Activated CD4-positive, alpha-beta memory T cell treated with anti-CD3 and anti-CD28 coated beads, Interleukin-2, amount 10 ng/mL, durations not matched to agents 7 days and 5 days (primary cell): ENCODE measurements around the gene ADM. TPM values are rescaled to one million over a fixed set of nuclear protein-coding genes. Genes with fewer than 3 reads are reported as not detected.

Experiments
- CTCF ChIA-PET: fragments of 350-600 bp; sonication (Branson Sonifier 250); formaldehyde crosslinking; loops from one replicate; lab custom pipeline; 2021; ENCODE audit warnings: antibody characterized with exemption, inconsistent platforms; lab: Charles Lee
- POLR2A ChIA-PET: fragments of 350-600 bp; sonication (Branson Sonifier 250); formaldehyde crosslinking; loops from one replicate; lab custom pipeline; 2021; ENCODE audit warnings: antibody characterized with exemption; lab: Charles Lee
- DNase-seq: peaks from one replicate; pipeline ENCODE4 v3.0.0-alpha.2; 2020
- H3K27ac Mint-ChIP-seq: one replicate; pipeline ENCODE4 v1.8.0; 2021; ENCODE audit warnings: mild to moderate bottlenecking, mixed read lengths
- H3K27me3 Mint-ChIP-seq: one replicate; pipeline ENCODE4 v1.8.0; 2021; ENCODE audit warnings: mixed read lengths
- H3K36me3 Mint-ChIP-seq: one replicate; pipeline ENCODE4 v1.8.0; 2021; ENCODE audit warnings: low read depth, mixed read lengths
- H3K4me1 Mint-ChIP-seq: one replicate; pipeline ENCODE4 v1.8.0; 2021; ENCODE audit warnings: mixed read lengths
- H3K4me3 Mint-ChIP-seq: one replicate; pipeline ENCODE4 v1.8.0; 2021; ENCODE audit warnings: mild to moderate bottlenecking, mixed read lengths
- H3K9me3 Mint-ChIP-seq: one replicate; pipeline ENCODE4 v1.8.0; 2021; ENCODE audit warnings: mixed read lengths
- total RNA-seq, 2 experiments: library from RNA; stranded (reverse); gene quantifications; one replicate each; pipeline ENCODE4 v1.2.3, GENCODE V29; 2021

Gene ADM
- total RNA-seq, 2 experiments from 2014 or later, result 12.8 to 14.8 TPM

GRCh38 chr11:10295064-10295901, 9.6 kb upstream of the ADM start:
- ChIA-PET POLR2A (interaction anchor here (0.7 to 2.9 kb wide), 2 partner anchors 9 to 13 kb away, joined by 3 to 9 read pairs; partner anchors contain the start of gene ADM), CTCF (interaction anchor here (1.1 to 4.3 kb wide), 2 partner anchors 9 to 13 kb away, joined by 3 to 22 read pairs; no protein-coding TSS in a partner anchor)
- H3K27ac Mint-ChIP-seq, result no peak overlapping the region
- H3K36me3 Mint-ChIP-seq, result no peaks in the 10 kb centered on the region
- H3K9me3 Mint-ChIP-seq, result no peaks in the 10 kb centered on the region
- peaks cover 64% of the 10 kb centered on the region for H3K27me3 Mint-ChIP-seq
- peaks cover 37% of the 10 kb centered on the region for H3K4me1 Mint-ChIP-seq
- peak overlapping the region; percentile 62 for H3K4me3 Mint-ChIP-seq
- no peak for DNase-seq

- peaks cover 71% of the 10 kb centered on the region for H3K27me3 Mint-ChIP-seq
- peaks cover 35% of the 10 kb centered on the region for H3K4me1 Mint-ChIP-seq
- H3K9me3 Mint-ChIP-seq, result no peaks in the 10 kb centered on the region
- ChIA-PET CTCF (interaction anchor here (0.6 to 4.3 kb wide), 5 partner anchors 10 to 763 kb away, joined by 3 to 22 read pairs (median 3); no protein-coding TSS in a partner anchor), POLR2A (interaction anchor here (1.0 to 2.7 kb wide), 2 partner anchors 9 to 559 kb away, joined by 3 to 8 read pairs; partner anchors contain the start of gene ZBED5)
- peaks cover 2% of the 10 kb centered on the region for H3K36me3 Mint-ChIP-seq
- DNase-seq, result peak; percentile 70
- H3K27ac Mint-ChIP-seq, result no peak overlapping the region
- peak overlapping the region; percentile 1 for H3K4me3 Mint-ChIP-seq
These were observed 6.5 kb upstream of the ADM start for GRCh38 chr11:10298342-10298741.

- Mint-ChIP-seq H3K36me3 (peaks cover 5% of the 10 kb centered on the region), H3K9me3 (no peaks in the 10 kb centered on the region), H3K27ac (no peak overlapping the region), H3K27me3 (peaks cover 79% of the 10 kb centered on the region), H3K4me1 (peaks cover 50% of the 10 kb centered on the region), H3K4me3 (peak overlapping the region; percentile 94)
- CTCF ChIA-PET, result interaction anchor here (0.5 to 3.0 kb wide), 4 partner anchors 20 to 543 kb away, joined by 3 to 23 read pairs (median 4); no protein-coding TSS in a partner anchor
- no peak for DNase-seq
- POLR2A ChIA-PET, result interaction anchor here (3.5 kb wide), 1 partner anchor 543 kb away, joined by 14 read pairs; no protein-coding TSS in a partner anchor
These were observed 3.1 kb upstream of the ADM start for GRCh38 chr11:10301656-10302358.

- H3K36me3 Mint-ChIP-seq, result peaks cover 10% of the 10 kb centered on the region
- ChIA-PET CTCF (interaction anchor here (0.9 to 3.0 kb wide), 8 partner anchors 10 to 543 kb away, joined by 3 to 23 read pairs (median 4); partner anchors contain the start of gene RNF141), POLR2A (interaction anchor here (0.8 to 3.5 kb wide), 4 partner anchors 12 to 1338 kb away, joined by 3 to 14 read pairs (median 6); partner anchors contain the start of genes TMEM9B and ZNF143)
- H3K4me1 Mint-ChIP-seq, result peaks cover 54% of the 10 kb centered on the region
- peak overlapping the region; percentile 94 for H3K4me3 Mint-ChIP-seq
- H3K27ac Mint-ChIP-seq, result no peak overlapping the region
- H3K27me3 Mint-ChIP-seq, result peaks cover 79% of the 10 kb centered on the region
- no peak for DNase-seq
- no peaks in the 10 kb centered on the region for H3K9me3 Mint-ChIP-seq
These were observed 2.5 kb upstream of the ADM start for GRCh38 chr11:10302359-10302743.

GRCh38 chr11:10302744-10303557, 1.9 kb upstream of the ADM start:
- Mint-ChIP-seq H3K4me1 (peaks cover 56% of the 10 kb centered on the region), H3K36me3 (peaks cover 10% of the 10 kb centered on the region), H3K9me3 (no peaks in the 10 kb centered on the region), H3K27ac (no peak overlapping the region), H3K27me3 (peaks cover 74% of the 10 kb centered on the region), H3K4me3 (peak overlapping the region; percentile 94)
- peak; percentile 77 for DNase-seq
- POLR2A ChIA-PET, result interaction anchor here (0.8 to 3.5 kb wide), 8 partner anchors 12 to 1620 kb away, joined by 3 to 14 read pairs (median 4); partner anchors contain the start of genes EIF4G2, RPL27A, TMEM9B and TRIM66
- CTCF ChIA-PET, result interaction anchor here (0.5 to 4.0 kb wide), 15 partner anchors 10 to 690 kb away, joined by 3 to 28 read pairs (median 4); partner anchors contain the start of gene RNF141

- no peak for DNase-seq
- Mint-ChIP-seq H3K27me3 (peaks cover 74% of the 10 kb centered on the region), H3K27ac (no peak overlapping the region), H3K9me3 (no peaks in the 10 kb centered on the region), H3K4me1 (peaks cover 58% of the 10 kb centered on the region), H3K36me3 (peaks cover 10% of the 10 kb centered on the region), H3K4me3 (peak overlapping the region; percentile 94)
- ChIA-PET CTCF (interaction anchor here (0.8 to 4.0 kb wide), 15 partner anchors 8 to 691 kb away, joined by 3 to 28 read pairs (median 4); partner anchors contain the start of genes CTR9 and RNF141), POLR2A (interaction anchor here (1.1 to 3.5 kb wide), 8 partner anchors 8 to 1621 kb away, joined by 3 to 14 read pairs (median 4); partner anchors contain the start of genes EIF4G2, RPL27A, SBF2 and TRIM66)
These were observed 1.1 kb upstream of the ADM start for GRCh38 chr11:10303558-10304363.

- Mint-ChIP-seq H3K9me3 (no peaks in the 10 kb centered on the region), H3K4me1 (peaks cover 70% of the 10 kb centered on the region), H3K36me3 (peaks cover 10% of the 10 kb centered on the region), H3K27ac (no peak overlapping the region), H3K4me3 (peak overlapping the region; percentile 94), H3K27me3 (peaks cover 78% of the 10 kb centered on the region)
- ChIA-PET CTCF (interaction anchor here (0.5 to 4.0 kb wide), 5 partner anchors 9 to 546 kb away, joined by 3 to 28 read pairs (median 11); no protein-coding TSS in a partner anchor), POLR2A (interaction anchor here (1.0 to 3.5 kb wide), 5 partner anchors 10 to 547 kb away, joined by 3 to 14 read pairs (median 3); partner anchors contain the start of gene SBF2)
- peak; percentile 33 for DNase-seq
These were observed 540 bp downstream of the ADM start for GRCh38 chr11:10305262-10305963.

- Mint-ChIP-seq H3K4me3 (peak overlapping the region; percentile 94), H3K4me1 (peaks cover 70% of the 10 kb centered on the region), H3K9me3 (no peaks in the 10 kb centered on the region), H3K27me3 (peaks cover 72% of the 10 kb centered on the region), H3K36me3 (peaks cover 10% of the 10 kb centered on the region), H3K27ac (peak overlapping the region; percentile 19)
- DNase-seq, result no peak
- POLR2A ChIA-PET, result interaction anchor here (1.0 to 2.0 kb wide), 3 partner anchors 8 to 125 kb away, joined by 3 to 8 read pairs (median 3); no protein-coding TSS in a partner anchor
- CTCF ChIA-PET, result interaction anchor here (0.6 to 5.4 kb wide), 5 partner anchors 12 to 558 kb away, joined by 3 to 28 read pairs (median 5); no protein-coding TSS in a partner anchor
These were observed 1.4 kb downstream of the ADM start for GRCh38 chr11:10305964-10306918.

- Mint-ChIP-seq H3K4me1 (peaks cover 68% of the 10 kb centered on the region), H3K4me3 (peak overlapping the region; percentile 94), H3K27ac (peak overlapping the region; percentile 27), H3K9me3 (no peaks in the 10 kb centered on the region), H3K36me3 (peaks cover 10% of the 10 kb centered on the region), H3K27me3 (peaks cover 73% of the 10 kb centered on the region)
- DNase-seq, result no peak
- CTCF ChIA-PET, result interaction anchor here (0.6 to 5.4 kb wide), 22 partner anchors 10 to 709 kb away, joined by 3 to 81 read pairs (median 6); no protein-coding TSS in a partner anchor
- POLR2A ChIA-PET, result interaction anchor here (2.0 kb wide), 1 partner anchor 9 kb away, joined by 8 read pairs; no protein-coding TSS in a partner anchor
These were observed 2.1 kb downstream of the ADM start for GRCh38 chr11:10307022-10307399.
